ENCODE results near the gene TMEM126A.

Gene TMEM126A

DNA sequence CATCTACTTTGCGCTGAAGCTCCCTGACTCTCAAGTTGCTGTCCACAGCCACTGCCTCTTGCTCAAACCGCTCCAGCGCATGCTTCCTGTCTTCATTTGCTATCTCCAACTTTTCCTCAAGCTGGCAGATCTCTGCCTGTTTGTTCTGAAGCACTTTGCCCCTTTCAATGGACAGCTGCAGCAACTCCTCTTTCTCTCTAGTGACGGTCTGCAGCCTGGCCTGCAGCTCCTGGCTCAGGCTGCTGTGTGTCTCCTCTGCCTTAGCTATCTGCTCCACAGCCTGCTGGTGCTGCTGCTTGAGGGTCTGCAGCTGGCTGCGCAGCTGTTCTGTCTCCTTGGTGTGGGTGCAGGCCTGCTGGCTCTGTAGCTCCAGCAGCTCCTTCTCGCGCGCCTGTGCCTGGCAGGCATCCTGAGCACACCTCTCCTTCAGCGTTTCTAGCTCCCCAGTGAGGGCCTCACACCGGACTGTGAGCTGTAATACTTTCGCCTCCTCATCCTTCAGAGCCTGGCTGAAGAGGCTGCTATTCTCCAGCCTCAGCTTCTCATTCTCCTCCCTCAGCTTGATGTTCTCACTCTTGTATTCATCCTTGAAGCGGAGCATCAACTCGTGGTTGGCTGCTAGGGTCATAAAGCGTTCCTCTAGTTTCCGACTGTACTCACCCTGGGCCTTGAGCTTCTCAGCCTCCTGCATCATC is 37.5 kb downstream of the TMEM126A start:
- TF ChIP-seq, protein P1, sequence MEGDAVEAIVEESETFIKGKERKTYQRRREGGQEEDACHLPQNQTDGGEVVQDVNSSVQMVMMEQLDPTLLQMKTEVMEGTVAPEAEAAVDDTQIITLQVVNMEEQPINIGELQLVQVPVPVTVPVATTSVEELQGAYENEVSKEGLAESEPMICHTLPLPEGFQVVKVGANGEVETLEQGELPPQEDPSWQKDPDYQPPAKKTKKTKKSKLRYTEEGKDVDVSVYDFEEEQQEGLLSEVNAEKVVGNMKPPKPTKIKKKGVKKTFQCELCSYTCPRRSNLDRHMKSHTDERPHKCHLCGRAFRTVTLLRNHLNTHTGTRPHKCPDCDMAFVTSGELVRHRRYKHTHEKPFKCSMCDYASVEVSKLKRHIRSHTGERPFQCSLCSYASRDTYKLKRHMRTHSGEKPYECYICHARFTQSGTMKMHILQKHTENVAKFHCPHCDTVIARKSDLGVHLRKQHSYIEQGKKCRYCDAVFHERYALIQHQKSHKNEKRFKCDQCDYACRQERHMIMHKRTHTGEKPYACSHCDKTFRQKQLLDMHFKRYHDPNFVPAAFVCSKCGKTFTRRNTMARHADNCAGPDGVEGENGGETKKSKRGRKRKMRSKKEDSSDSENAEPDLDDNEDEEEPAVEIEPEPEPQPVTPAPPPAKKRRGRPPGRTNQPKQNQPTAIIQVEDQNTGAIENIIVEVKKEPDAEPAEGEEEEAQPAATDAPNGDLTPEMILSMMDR (IDR thresholded peaks at IDR 0.05; ENCODE audit: insufficient read depth, missing control alignments) = no peak
- FAIRE-seq (no peak), DNase-seq (ENCODE audit: insufficient read length, low spot score) (no peak)

DNA sequence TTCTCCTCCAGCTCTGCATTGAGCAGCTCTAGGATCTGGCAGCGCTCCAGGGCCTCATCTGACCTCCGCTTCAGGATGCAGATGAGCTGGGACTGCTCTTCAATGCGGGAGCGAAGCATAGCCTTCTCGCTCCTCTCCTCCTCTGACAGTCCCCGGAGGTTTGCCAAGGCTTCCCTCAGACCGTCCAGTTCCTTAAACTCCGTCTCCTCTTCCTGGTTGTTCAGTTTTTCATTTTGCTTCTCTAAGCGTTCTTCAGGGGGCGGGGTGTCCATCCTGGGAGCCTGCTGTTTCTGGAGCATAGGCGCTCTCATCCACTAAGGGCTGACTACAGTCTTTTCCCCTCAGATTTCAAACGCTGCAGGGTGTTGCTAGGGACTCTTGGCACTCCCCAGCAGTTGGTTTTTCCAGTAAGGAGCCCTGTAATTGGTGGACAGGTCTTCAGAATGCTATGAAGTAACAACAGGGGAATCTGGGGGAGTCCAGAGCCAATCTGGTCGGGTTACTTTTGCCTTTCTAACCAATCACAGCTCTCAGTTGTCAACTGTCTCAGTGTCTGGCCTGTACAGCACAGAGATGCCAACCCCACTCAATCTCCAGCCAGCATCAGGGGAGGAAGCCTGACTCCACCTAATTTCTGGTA is 38.2 kb downstream of the TMEM126A start, which contains the start of gene CCDC89:
Gene CCDC89, minus strand, starts transcription at position 376 of the 640 bp plus-strand sequence. Its CDS starts 65 bp downstream, at position 311.
- DNase-seq (ENCODE audit: insufficient read length, low spot score) = no peak
- FAIRE-seq = no peak
- TF ChIP-seq, protein P1 (IDR thresholded peaks at IDR 0.05; ENCODE audit: insufficient read depth, missing control alignments) = no peak

DNA sequence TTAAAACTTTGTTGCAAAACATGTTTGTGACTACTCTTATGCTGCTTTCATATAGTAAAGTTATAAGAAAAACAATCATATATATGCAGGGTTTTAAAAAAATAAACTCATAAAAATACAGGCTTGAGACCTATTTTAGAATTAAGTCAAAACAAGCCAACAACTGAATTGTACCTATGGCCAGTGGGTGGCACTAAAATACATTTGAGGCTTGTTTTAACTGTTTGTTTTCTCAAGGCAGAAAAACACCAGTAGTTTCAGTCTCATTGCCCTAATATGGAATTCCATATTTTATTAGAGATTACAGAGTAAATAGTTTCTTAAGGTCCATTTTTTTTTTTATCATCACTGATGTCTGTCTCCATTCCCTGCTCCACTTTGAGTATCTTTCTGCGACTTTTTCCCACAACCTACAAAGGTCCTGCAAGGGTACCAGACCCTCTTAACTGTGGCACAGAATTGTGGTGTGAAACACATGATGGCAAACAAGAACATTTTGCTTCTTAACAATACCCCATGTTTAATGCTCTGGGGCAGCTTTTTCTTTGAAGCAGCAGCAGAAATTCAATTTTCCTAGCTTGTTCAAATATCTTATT is 46.7 kb downstream of the TMEM126A start:
- TF ChIP-seq, protein P1 (IDR thresholded peaks at IDR 0.05; ENCODE audit: insufficient read depth, missing control alignments) = peak; percentile 62
- no peak for DNase-seq (ENCODE audit: insufficient read length, low spot score)
- no peak for FAIRE-seq

- TF ChIP-seq, protein P1 (IDR thresholded peaks at IDR 0.05; ENCODE audit: insufficient read depth, missing control alignments) = no peak
- no peak for FAIRE-seq
- no peak for DNase-seq (ENCODE audit: insufficient read length, low spot score)
These were observed 47.8 kb downstream of the TMEM126A start for GRCh38 chr11:85695546-85695945.

- FAIRE-seq (no peak), DNase-seq (ENCODE audit: insufficient read length, low spot score) (no peak)
- TF ChIP-seq, protein P1 (IDR thresholded peaks at IDR 0.05; ENCODE audit: insufficient read depth, missing control alignments) = no peak
These were observed 50.0 kb downstream of the TMEM126A start for GRCh38 chr11:85697747-85698146.

- no peak for FAIRE-seq
- DNase-seq (ENCODE audit: insufficient read length, low spot score) = no peak
- TF ChIP-seq, protein P1 (IDR thresholded peaks at IDR 0.05; ENCODE audit: insufficient read depth, missing control alignments) = no peak
These were observed 50.4 kb downstream of the TMEM126A start for GRCh38 chr11:85698195-85698594.
